ENCODE measurements around the gene LRMDA.

The LRMDA gene

GRCh38 chr10:76401006-76401405, 969.6 kb downstream of the LRMDA start:
- no peak for DNase-seq (ENCODE audit: low read depth in 2 of 3, low spot score in 1 of 3)

- DNase-seq (ENCODE audit: low read depth in 2 of 3, low spot score in 1 of 3) = no peak
These were observed 972.5 kb downstream of the LRMDA start for GRCh38 chr10:76403912-76404311.

GRCh38 chr10:76404531-76404930, 973.1 kb downstream of the LRMDA start:
- no peak for DNase-seq (ENCODE audit: low read depth in 2 of 3, low spot score in 1 of 3)

- DNase-seq (ENCODE audit: low read depth in 2 of 3, low spot score in 1 of 3) = no peak
These were observed 974.5 kb downstream of the LRMDA start for GRCh38 chr10:76405922-76406321.

- no peak for DNase-seq (ENCODE audit: low read depth in 2 of 3, low spot score in 1 of 3)
These were observed 977.2 kb downstream of the LRMDA start for GRCh38 chr10:76408646-76409045.

GRCh38 chr10:76411729-76412435, 980.5 kb downstream of the LRMDA start:
- no peak for DNase-seq (ENCODE audit: low read depth in 2 of 3, low spot score in 1 of 3)

- no peak for DNase-seq (ENCODE audit: low read depth in 2 of 3, low spot score in 1 of 3)
These were observed 984.1 kb downstream of the LRMDA start for GRCh38 chr10:76415554-76415953.

GRCh38 chr10:76416642-76417041, 985.2 kb downstream of the LRMDA start:
- DNase-seq (ENCODE audit: low read depth in 2 of 3, low spot score in 1 of 3) = no peak

- DNase-seq (ENCODE audit: low read depth in 2 of 3, low spot score in 1 of 3) = no peak
These were observed 989.3 kb downstream of the LRMDA start for GRCh38 chr10:76420725-76421124.

- DNase-seq (ENCODE audit: low read depth in 2 of 3, low spot score in 1 of 3) = no peak
These were observed 991.3 kb downstream of the LRMDA start for GRCh38 chr10:76422769-76423168.

- DNase-seq (ENCODE audit: low read depth in 2 of 3, low spot score in 1 of 3) = no peak
These were observed 997.3 kb downstream of the LRMDA start for GRCh38 chr10:76428551-76429367.

GRCh38 chr10:76429368-76430060, 998.1 kb downstream of the LRMDA start:
- DNase-seq (ENCODE audit: low read depth in 2 of 3, low spot score in 1 of 3) = no peak

GRCh38 chr10:76430061-76430645, 998.7 kb downstream of the LRMDA start:
- DNase-seq (ENCODE audit: low read depth in 2 of 3, low spot score in 1 of 3) = no peak

- DNase-seq (ENCODE audit: low read depth in 2 of 3, low spot score in 1 of 3) = no peak
These were observed 1000.9 kb downstream of the LRMDA start for GRCh38 chr10:76432016-76433012.

GRCh38 chr10:76433161-76434005, 1002.0 kb downstream of the LRMDA start:
- DNase-seq (ENCODE audit: low read depth in 2 of 3, low spot score in 1 of 3) = no peak

GRCh38 chr10:76435157-76435556, 1003.7 kb downstream of the LRMDA start:
- DNase-seq (ENCODE audit: low read depth in 2 of 3, low spot score in 1 of 3) = no peak

GRCh38 chr10:76436401-76436811, 1005.0 kb downstream of the LRMDA start:
- DNase-seq (ENCODE audit: low read depth in 2 of 3, low spot score in 1 of 3) = no peak

GRCh38 chr10:76436981-76437380, 1005.6 kb downstream of the LRMDA start:
- no peak for DNase-seq (ENCODE audit: low read depth in 2 of 3, low spot score in 1 of 3)

- DNase-seq (ENCODE audit: low read depth in 2 of 3, low spot score in 1 of 3) = no peak
These were observed 1009.0 kb downstream of the LRMDA start for GRCh38 chr10:76440426-76440825.

Measured in stimulated activated CD4-positive, alpha-beta T cell treated with anti-CD3 and anti-CD28 coated beads, Interleukin-12 subunit alpha, Interleukin-12 subunit beta, amount 100 ng/mL, for 48 hours (primary cell).